Smooth muscle cell (in vitro differentiated cells): Measurements from ENCODE around the gene DDI2. TPM values are rescaled to one million over a fixed set of nuclear protein-coding genes. Genes with fewer than 3 reads are reported as not detected.
A peak's percentile ranks its signal among the peaks of the same experiment; 100 is the strongest.

Source experiments
- DNase-seq: peaks from one replicate; lab custom pipeline; 2025; ENCODE audit not compliant: unreplicated experiment; lab: John Stamatoyannopoulos, UW
- H2AFZ ChIP-seq: fragments of 200-600 bp; sonication (generic); 2 replicates; pipeline ENCODE4 v1.6.0; 2016; ENCODE audit warnings: antibody characterized with exemption, low read depth, mild to moderate bottlenecking
- H3F3A ChIP-seq: fragments of 200-600 bp; sonication (generic); 2 replicates; pipeline ENCODE4 v1.6.0; 2017; ENCODE audit warnings: antibody characterized with exemption, low read depth
- H3K27ac ChIP-seq: fragments of 200-600 bp; sonication (generic); 2 replicates; pipeline ENCODE4 v1.5.1; 2016; ENCODE audit warnings: low read depth, mild to moderate bottlenecking
- H3K27me3 ChIP-seq: fragments of 200-600 bp; sonication (generic); 2 replicates; pipeline ENCODE4 v1.6.1; 2016; ENCODE audit warnings: low read depth, mild to moderate bottlenecking
- H3K36me3 ChIP-seq: fragments of 200-600 bp; sonication (generic); 2 replicates; pipeline ENCODE4 v1.5.1; 2016; ENCODE audit warnings: low read depth
- H3K4me1 ChIP-seq: fragments of 200-600 bp; sonication (generic); 2 replicates; pipeline ENCODE4 v1.5.1; 2016; ENCODE audit warnings: low read depth
- H3K4me2 ChIP-seq: fragments of 200-600 bp; sonication (generic); 2 replicates; pipeline ENCODE4 v1.6.0; 2016; ENCODE audit warnings: mild to moderate bottlenecking
- H3K4me3 ChIP-seq: fragments of 200-600 bp; sonication (generic); 2 replicates; pipeline ENCODE4 v1.5.1; 2016; ENCODE audit warnings: mild to moderate bottlenecking
- H3K79me2 ChIP-seq: fragments of 200-600 bp; sonication (generic); 2 replicates; pipeline ENCODE4 v1.6.0; 2016; ENCODE audit warnings: low read depth, mild to moderate bottlenecking
- H3K9ac ChIP-seq: fragments of 200-600 bp; sonication (generic); 2 replicates; pipeline ENCODE4 v1.6.0; 2016; ENCODE audit warnings: low read depth
- H3K9me3 ChIP-seq: fragments of 200-600 bp; sonication (generic); replicated peaks from 2 replicates; pipeline ENCODE4 v1.5.1; 2016; ENCODE audit warnings: low read depth
- H4K20me1 ChIP-seq: fragments of 200-600 bp; sonication (generic); 2 replicates; pipeline ENCODE4 v1.6.0; 2016; ENCODE audit warnings: low read depth
- WGBS: methylation state at CpG from one replicate; pipeline ENCODE4 v1.1.7; 2016; ENCODE audit warnings: low lambda C conversion rate; 5-methylcytosine and 5-hydroxymethylcytosine counted together
- polyA plus RNA-seq: library from polyadenylated mRNA; unstranded; fragments of >200 nt; fragmentation: Nextera tagmentation; extraction: Ambion mirVana; gene quantifications from 2 replicates; pipeline ENCODE4 v1.2.1, GENCODE V29; 2016
- total RNA-seq: library from RNA; depleted of rRNA; stranded (reverse); fragments of >200 nt; gene quantifications from 2 replicates; pipeline ENCODE4 v1.2.3, GENCODE V29; 2014
- TF ChIP-seq, protein P1 (sequence below): fragments of 200-600 bp; sonication (generic); IDR thresholded peaks from 2 replicates; pipeline ENCODE4 v1.5.1; 2017; ENCODE audit warnings: borderline replicate concordance, mild to moderate bottlenecking, antibody characterized with exemption; ENCODE audit not compliant: insufficient read depth, poor library complexity, severe bottlenecking

Gene DDI2
- total and polyA plus RNA-seq, 2 experiments from 2014 or later, result 3.5 to 10.9 TPM

DNA sequence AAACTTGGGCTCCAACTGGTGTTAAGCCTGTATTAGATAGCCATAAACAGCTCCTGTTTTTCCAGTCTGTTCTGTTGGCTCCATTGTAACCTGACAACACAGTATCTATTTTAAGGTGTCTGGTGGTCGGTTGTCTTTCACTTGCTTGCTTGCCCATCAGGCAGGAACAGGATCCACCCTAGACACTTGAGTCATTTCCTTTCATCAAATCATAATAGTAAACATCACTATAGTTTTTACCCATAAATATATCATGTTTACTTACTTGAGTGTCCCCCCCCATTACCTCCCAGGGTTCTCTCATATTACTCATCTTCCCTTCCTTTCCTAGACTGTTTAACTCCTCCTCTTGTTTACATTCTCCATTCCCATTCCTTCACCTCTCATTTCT lies 2.9 kb downstream of the DDI2 start:
- no peak overlapping the region for H2AFZ ChIP-seq
- H3K9me3 ChIP-seq, result no peaks in the 10 kb centered on the region
- no peaks in the 10 kb centered on the region for H3K36me3 ChIP-seq
- no peaks in the 10 kb centered on the region for H3K27me3 ChIP-seq
- peaks cover 20% of the 10 kb centered on the region for H3K4me1 ChIP-seq
- H3F3A ChIP-seq, result peaks cover 5% of the 10 kb centered on the region
- peak overlapping the region; percentile 82 for H3K27ac ChIP-seq
- TF ChIP-seq, protein P1, sequence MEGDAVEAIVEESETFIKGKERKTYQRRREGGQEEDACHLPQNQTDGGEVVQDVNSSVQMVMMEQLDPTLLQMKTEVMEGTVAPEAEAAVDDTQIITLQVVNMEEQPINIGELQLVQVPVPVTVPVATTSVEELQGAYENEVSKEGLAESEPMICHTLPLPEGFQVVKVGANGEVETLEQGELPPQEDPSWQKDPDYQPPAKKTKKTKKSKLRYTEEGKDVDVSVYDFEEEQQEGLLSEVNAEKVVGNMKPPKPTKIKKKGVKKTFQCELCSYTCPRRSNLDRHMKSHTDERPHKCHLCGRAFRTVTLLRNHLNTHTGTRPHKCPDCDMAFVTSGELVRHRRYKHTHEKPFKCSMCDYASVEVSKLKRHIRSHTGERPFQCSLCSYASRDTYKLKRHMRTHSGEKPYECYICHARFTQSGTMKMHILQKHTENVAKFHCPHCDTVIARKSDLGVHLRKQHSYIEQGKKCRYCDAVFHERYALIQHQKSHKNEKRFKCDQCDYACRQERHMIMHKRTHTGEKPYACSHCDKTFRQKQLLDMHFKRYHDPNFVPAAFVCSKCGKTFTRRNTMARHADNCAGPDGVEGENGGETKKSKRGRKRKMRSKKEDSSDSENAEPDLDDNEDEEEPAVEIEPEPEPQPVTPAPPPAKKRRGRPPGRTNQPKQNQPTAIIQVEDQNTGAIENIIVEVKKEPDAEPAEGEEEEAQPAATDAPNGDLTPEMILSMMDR, result no peak
- peaks cover 45% of the 10 kb centered on the region for H4K20me1 ChIP-seq
- DNase-seq, result no peak
- peak overlapping the region; percentile 41 for H3K9ac ChIP-seq
- H3K4me3 ChIP-seq, result peak overlapping the region; percentile 68
- H3K79me2 ChIP-seq, result peaks cover 61% of the 10 kb centered on the region
- WGBS, result 15% methylated on average over 1 of the region's 1 CpG
- peak overlapping the region; percentile 49 for H3K4me2 ChIP-seq

DNA sequence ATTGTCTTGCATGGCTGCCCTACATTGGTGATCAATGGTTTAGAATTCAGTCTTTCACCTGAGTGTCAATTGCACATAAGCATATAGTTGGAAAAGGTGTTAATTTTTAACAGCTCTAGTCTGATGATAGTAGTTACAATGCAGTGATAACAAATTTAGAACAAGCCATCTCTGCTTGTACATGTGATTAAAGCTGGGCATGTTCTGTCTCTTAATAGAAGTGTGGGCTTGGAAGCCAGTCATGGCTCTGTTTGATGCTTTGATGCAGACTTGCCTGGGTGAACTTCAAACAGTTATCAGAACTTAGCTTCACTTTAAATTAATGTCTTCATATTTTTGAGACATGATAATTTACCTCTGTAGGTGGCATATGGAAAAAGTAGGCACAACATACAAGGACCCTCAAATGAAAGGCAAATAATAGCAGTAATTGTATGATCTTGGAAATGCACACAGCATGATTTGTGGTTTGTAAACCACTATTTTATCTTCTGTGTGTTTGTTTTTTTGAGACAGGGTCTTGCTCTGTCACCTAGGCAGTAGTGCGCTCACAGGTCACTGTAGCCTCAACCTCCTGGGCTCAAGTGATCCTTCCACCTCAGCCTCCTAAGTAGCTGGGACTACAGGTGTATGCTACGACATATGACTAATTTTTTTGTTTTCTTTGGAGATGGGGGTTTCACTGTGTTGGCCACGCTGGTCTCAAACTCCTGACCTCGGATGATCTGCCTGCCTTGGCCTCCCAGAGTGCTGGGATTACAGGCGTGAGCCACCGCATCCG lies 3.8 kb downstream of the DDI2 start:
- peaks cover 66% of the 10 kb centered on the region for H3K79me2 ChIP-seq
- H3K36me3 ChIP-seq, result no peaks in the 10 kb centered on the region
- TF ChIP-seq, protein P1, result no peak
- H3K4me3 ChIP-seq, result no peak overlapping the region
- peak overlapping the region; percentile 49 for H3K4me2 ChIP-seq
- peaks cover 54% of the 10 kb centered on the region for H4K20me1 ChIP-seq
- WGBS, result 95% methylated on average over 7 of the region's 7 CpGs
- H3K27ac ChIP-seq, result peak overlapping the region; percentile 82
- no peak overlapping the region for H2AFZ ChIP-seq
- peaks cover 5% of the 10 kb centered on the region for H3F3A ChIP-seq
- no peaks in the 10 kb centered on the region for H3K9me3 ChIP-seq
- no peaks in the 10 kb centered on the region for H3K27me3 ChIP-seq
- no peak for DNase-seq
- peaks cover 20% of the 10 kb centered on the region for H3K4me1 ChIP-seq
- H3K9ac ChIP-seq, result no peak overlapping the region

DNA sequence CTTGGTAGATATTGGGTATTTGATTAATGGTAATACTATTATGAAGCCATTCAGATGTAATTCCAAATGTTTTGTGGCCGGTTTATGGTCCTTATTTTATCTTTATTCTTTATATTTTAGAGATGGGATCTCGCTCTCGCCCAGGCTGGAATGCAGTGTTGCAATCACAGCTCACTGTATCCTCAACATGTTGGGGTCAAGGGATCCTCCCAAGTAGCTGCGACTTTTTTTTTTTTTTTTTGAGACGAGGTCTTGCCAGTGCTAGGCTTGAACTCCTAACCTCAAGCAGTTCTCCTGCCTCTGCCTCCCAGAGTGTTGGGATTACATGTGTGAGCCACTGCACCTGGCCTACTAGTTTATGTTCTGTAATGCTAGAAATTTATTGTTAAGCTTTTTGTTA lies 4.7 kb downstream of the DDI2 start:
- 85% methylated on average over 5 of the region's 5 CpGs for WGBS
- Histone ChIP-seq H3F3A (peaks cover 13% of the 10 kb centered on the region), H3K9me3 (no peaks in the 10 kb centered on the region), H3K4me1 (peaks cover 15% of the 10 kb centered on the region), H2AFZ (no peak overlapping the region), H4K20me1 (peaks cover 63% of the 10 kb centered on the region), H3K27me3 (no peaks in the 10 kb centered on the region), H3K79me2 (peaks cover 66% of the 10 kb centered on the region), H3K4me3 (no peak overlapping the region), H3K9ac (no peak overlapping the region), H3K4me2 (no peak overlapping the region), H3K36me3 (no peaks in the 10 kb centered on the region), H3K27ac (no peak overlapping the region)
- no peak for DNase-seq
- TF ChIP-seq, protein P1, result no peak
